Measurements from ENCODE around the gene ACTRT2. TPM values are rescaled to one million over a fixed set of nuclear protein-coding genes. Genes with fewer than 3 reads are reported as not detected.

The ACTRT2 gene
- total and polyA plus RNA-seq, 2 experiments from 2014 or later, result not detected

DNA sequence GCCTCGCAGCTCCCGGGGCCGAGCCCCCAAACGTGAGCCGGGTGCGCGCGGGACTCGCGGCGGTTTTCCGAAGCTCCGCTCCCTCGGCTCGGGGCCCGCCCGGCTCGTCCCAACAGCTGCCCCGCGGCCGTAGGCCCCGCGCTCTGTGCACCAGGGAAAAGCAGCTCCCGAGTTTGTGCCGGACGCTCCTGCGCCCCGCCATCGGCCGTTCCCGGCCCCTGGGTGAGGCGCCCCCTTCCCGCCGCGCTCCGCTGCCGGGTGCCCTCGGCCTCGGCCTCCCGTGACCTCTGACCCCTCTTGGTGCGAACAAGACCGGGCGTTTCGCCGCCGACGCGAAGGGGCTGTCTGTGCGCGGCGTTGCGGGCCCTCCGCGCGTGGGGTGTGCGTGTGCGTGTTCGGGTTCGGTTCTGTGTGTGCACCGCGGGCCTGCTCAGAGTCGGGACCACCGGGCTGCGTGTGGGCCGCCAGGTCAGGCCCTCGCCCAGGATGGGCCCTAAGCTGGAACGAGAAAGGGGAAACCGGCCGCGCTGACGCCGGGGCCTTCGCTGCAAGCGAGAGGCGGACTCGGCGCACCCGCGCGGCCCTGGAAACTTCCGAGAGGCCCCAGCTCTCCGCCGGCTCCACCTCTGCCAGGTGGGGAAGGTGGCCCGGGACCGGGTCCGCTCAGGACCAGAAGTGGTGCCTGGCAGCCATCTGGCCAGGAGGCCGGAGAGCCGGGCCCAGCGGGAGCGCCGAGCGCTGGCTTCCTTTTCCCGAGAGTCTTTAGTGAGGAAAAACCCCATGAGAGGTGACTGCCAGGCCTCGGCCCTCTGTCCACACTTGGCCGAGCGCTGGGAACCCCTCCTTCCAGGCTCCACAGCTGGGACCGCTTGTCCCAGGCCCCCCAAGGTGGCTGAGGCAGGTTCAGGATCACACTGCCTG, 49.6 kb downstream of the ACTRT2 start:
- H4K20me1 ChIP-seq (replicated peaks; ENCODE audit: insufficient read depth), result no peaks in the 10 kb centered on the region; the same call in 1 of the 2 replicates
- H3K4me3 Mint-ChIP-seq, result peak overlapping the region; percentile 58
- peaks cover 92% of the 10 kb centered on the region for H3K27me3 ChIP-seq (ENCODE audit: insufficient read depth)
- H3K27me3 Mint-ChIP-seq (ENCODE audit: insufficient read depth, low read depth, poor library complexity), result peaks cover 80% of the 10 kb centered on the region
- no peaks in the 10 kb centered on the region for H3K36me3 ChIP-seq (ENCODE audit: insufficient read depth)
- H3K4me3 ChIP-seq, result peak overlapping the region; percentile 51
- peak overlapping the region; percentile 78 for H3K4me2 ChIP-seq
- H3K9me2 ChIP-seq (ENCODE audit: insufficient read depth), result no peaks in the 10 kb centered on the region
- no peak overlapping the region for H3K27ac Mint-ChIP-seq
- H3K4me1 Mint-ChIP-seq, result peaks cover 16% of the 10 kb centered on the region; the same call in 2 of the 3 replicates
- no peak overlapping the region for H3K27ac ChIP-seq (ENCODE audit: low read depth)
- no peaks in the 10 kb centered on the region for H3F3A ChIP-seq (replicated peaks; ENCODE audit: low read depth)
- H3K79me2 ChIP-seq (replicated peaks; ENCODE audit: insufficient read depth), result no peaks in the 10 kb centered on the region
- no peaks in the 10 kb centered on the region; the same call in 2 of the 3 replicates for H3K9me3 Mint-ChIP-seq
- H3K36me3 Mint-ChIP-seq (ENCODE audit: low read depth), result no peaks in the 10 kb centered on the region
- no peak for TF ChIP-seq NANOG (IDR thresholded peaks at IDR 0.05; ENCODE audit: borderline replicate concordance)
- TF ChIP-seq ZNF114 (CRISPR knock-in tag; IDR thresholded peaks at IDR 0.05), result no peak
- TF ChIP-seq EZH2 (IDR thresholded peaks at IDR 0.05; ENCODE audit: low read depth, unreplicated experiment), result peak; percentile 98
- TF ChIP-seq EZH2phosphoT487 (IDR thresholded peaks at IDR 0.05; ENCODE audit: unreplicated experiment), result peak; percentile 97
- TF ChIP-seq, protein P1, sequence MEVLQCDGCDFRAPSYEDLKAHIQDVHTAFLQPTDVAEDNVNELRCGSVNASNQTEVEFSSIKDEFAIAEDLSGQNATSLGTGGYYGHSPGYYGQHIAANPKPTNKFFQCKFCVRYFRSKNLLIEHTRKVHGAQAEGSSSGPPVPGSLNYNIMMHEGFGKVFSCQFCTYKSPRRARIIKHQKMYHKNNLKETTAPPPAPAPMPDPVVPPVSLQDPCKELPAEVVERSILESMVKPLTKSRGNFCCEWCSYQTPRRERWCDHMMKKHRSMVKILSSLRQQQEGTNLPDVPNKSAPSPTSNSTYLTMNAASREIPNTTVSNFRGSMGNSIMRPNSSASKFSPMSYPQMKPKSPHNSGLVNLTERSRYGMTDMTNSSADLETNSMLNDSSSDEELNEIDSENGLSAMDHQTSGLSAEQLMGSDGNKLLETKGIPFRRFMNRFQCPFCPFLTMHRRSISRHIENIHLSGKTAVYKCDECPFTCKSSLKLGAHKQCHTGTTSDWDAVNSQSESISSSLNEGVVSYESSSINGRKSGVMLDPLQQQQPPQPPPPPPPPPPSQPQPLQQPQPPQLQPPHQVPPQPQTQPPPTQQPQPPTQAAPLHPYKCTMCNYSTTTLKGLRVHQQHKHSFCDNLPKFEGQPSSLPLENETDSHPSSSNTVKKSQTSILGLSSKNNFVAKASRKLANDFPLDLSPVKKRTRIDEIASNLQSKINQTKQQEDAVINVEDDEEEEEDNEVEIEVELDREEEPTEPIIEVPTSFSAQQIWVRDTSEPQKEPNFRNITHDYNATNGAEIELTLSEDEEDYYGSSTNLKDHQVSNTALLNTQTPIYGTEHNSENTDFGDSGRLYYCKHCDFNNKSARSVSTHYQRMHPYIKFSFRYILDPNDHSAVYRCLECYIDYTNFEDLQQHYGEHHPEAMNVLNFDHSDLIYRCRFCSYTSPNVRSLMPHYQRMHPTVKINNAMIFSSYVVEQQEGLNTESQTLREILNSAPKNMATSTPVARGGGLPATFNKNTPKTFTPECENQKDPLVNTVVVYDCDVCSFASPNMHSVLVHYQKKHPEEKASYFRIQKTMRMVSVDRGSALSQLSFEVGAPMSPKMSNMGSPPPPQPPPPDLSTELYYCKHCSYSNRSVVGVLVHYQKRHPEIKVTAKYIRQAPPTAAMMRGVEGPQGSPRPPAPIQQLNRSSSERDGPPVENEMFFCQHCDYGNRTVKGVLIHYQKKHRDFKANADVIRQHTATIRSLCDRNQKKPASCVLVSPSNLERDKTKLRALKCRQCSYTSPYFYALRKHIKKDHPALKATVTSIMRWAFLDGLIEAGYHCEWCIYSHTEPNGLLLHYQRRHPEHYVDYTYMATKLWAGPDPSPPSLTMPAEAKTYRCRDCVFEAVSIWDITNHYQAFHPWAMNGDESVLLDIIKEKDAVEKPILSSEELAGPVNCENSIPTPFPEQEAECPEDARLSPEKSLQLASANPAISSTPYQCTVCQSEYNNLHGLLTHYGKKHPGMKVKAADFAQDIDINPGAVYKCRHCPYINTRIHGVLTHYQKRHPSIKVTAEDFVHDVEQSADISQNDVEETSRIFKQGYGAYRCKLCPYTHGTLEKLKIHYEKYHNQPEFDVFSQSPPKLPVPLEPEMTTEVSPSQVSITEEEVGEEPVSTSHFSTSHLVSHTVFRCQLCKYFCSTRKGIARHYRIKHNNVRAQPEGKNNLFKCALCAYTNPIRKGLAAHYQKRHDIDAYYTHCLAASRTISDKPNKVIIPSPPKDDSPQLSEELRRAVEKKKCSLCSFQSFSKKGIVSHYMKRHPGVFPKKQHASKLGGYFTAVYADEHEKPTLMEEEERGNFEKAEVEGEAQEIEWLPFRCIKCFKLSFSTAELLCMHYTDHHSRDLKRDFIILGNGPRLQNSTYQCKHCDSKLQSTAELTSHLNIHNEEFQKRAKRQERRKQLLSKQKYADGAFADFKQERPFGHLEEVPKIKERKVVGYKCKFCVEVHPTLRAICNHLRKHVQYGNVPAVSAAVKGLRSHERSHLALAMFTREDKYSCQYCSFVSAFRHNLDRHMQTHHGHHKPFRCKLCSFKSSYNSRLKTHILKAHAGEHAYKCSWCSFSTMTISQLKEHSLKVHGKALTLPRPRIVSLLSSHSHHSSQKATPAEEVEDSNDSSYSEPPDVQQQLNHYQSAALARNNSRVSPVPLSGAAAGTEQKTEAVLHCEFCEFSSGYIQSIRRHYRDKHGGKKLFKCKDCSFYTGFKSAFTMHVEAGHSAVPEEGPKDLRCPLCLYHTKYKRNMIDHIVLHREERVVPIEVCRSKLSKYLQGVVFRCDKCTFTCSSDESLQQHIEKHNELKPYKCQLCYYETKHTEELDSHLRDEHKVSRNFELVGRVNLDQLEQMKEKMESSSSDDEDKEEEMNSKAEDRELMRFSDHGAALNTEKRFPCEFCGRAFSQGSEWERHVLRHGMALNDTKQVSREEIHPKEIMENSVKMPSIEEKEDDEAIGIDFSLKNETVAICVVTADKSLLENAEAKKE (CRISPR knock-in tag; IDR thresholded peaks at IDR 0.05), result no peak
- TF ChIP-seq, protein P2, sequence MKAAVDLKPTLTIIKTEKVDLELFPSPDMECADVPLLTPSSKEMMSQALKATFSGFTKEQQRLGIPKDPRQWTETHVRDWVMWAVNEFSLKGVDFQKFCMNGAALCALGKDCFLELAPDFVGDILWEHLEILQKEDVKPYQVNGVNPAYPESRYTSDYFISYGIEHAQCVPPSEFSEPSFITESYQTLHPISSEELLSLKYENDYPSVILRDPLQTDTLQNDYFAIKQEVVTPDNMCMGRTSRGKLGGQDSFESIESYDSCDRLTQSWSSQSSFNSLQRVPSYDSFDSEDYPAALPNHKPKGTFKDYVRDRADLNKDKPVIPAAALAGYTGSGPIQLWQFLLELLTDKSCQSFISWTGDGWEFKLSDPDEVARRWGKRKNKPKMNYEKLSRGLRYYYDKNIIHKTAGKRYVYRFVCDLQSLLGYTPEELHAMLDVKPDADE (IDR thresholded peaks at IDR 0.05), result no peak
- TF ChIP-seq ZNF331 (CRISPR knock-in tag; IDR thresholded peaks at IDR 0.05; ENCODE audit: low read depth), result no peak
- TF ChIP-seq, protein P3, sequence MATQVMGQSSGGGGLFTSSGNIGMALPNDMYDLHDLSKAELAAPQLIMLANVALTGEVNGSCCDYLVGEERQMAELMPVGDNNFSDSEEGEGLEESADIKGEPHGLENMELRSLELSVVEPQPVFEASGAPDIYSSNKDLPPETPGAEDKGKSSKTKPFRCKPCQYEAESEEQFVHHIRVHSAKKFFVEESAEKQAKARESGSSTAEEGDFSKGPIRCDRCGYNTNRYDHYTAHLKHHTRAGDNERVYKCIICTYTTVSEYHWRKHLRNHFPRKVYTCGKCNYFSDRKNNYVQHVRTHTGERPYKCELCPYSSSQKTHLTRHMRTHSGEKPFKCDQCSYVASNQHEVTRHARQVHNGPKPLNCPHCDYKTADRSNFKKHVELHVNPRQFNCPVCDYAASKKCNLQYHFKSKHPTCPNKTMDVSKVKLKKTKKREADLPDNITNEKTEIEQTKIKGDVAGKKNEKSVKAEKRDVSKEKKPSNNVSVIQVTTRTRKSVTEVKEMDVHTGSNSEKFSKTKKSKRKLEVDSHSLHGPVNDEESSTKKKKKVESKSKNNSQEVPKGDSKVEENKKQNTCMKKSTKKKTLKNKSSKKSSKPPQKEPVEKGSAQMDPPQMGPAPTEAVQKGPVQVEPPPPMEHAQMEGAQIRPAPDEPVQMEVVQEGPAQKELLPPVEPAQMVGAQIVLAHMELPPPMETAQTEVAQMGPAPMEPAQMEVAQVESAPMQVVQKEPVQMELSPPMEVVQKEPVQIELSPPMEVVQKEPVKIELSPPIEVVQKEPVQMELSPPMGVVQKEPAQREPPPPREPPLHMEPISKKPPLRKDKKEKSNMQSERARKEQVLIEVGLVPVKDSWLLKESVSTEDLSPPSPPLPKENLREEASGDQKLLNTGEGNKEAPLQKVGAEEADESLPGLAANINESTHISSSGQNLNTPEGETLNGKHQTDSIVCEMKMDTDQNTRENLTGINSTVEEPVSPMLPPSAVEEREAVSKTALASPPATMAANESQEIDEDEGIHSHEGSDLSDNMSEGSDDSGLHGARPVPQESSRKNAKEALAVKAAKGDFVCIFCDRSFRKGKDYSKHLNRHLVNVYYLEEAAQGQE (IDR thresholded peaks at IDR 0.05; ENCODE audit: unreplicated experiment), result no peak
- H3K4me1 ChIP-seq (ENCODE audit: insufficient read depth), result peaks cover 35% of the 10 kb centered on the region
- H2AFZ ChIP-seq, result peak overlapping the region; percentile 43
- peak; percentile 1; the same call in 2 of the 3 replicates for ATAC-seq
- peak; percentile 62 for DNase-seq (ENCODE audit: low spot score)

All from GM23338 (cell line).